Breast epithelium (tissue), 3 donors: ENCODE results near the gene TPT1.

Source experiments
- CTCF ChIP-seq, 3 donors: fragments of 450-650 bp; IDR thresholded peaks; one replicate each; pipeline ENCODE4 v1.5.1; 2016 to 2017; ENCODE audit warnings: antibody characterized with exemption in 3 of 3, mild to moderate bottlenecking in 3 of 3, moderate library complexity in 3 of 3
- POLR2AphosphoS5 ChIP-seq, 3 donors: sonication (generic); formaldehyde crosslinking; IDR thresholded peaks; one replicate each; pipeline ENCODE4 v1.6.1; 2017; ENCODE audit warnings: antibody characterized with exemption in 3 of 3

DNA sequence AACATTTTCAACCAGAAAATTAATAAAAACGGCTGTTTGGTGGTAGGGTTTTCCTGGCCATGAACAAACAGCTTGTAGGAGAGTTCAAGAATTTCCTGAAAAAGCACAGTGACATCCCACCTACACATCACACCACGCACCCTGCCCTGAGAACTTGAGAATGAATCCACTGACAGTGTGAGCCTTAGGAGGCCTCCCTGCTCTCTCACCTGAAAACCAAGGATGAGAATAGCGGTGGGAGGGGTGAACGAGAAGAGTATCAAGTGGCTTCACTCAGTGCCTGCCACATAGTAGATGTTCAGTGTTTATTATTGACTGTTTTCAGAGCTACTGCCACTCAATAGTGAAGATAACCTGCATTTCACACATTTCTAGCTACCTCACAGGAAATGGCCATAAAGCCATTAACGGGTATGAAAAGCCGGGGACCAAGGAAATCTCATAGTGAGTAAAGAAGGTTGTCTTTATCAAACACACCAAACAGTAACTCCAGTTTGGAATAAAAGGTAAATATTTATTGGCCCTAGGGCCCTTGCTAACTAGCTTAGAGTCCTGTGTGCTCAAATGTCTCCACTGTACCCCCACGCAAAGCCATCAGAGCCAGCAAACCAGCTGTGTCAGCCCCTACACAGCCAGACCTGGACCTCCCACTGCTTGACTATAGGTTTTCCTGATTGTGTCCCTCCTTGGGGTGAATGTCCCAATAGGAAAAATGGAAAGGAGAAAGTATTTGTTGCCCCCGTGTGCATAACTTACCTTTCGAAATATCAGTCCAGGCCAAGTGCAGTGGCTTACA lies 40.6 kb downstream of the TPT1 start:
- TF ChIP-seq POLR2AphosphoS5 (IDR thresholded peaks at IDR 0.05) (no peak), CTCF (IDR thresholded peaks at IDR 0.05) (no peak)
